ENCODE results near the gene HACD3. TPM values are rescaled to one million over a fixed set of nuclear protein-coding genes. Genes with fewer than 3 reads are reported as not detected.
A peak's percentile ranks its signal among the peaks of the same experiment; 100 is the strongest.

Gene HACD3
- total RNA-seq, 1 donor from 2014 or later: 271 TPM

DNA sequence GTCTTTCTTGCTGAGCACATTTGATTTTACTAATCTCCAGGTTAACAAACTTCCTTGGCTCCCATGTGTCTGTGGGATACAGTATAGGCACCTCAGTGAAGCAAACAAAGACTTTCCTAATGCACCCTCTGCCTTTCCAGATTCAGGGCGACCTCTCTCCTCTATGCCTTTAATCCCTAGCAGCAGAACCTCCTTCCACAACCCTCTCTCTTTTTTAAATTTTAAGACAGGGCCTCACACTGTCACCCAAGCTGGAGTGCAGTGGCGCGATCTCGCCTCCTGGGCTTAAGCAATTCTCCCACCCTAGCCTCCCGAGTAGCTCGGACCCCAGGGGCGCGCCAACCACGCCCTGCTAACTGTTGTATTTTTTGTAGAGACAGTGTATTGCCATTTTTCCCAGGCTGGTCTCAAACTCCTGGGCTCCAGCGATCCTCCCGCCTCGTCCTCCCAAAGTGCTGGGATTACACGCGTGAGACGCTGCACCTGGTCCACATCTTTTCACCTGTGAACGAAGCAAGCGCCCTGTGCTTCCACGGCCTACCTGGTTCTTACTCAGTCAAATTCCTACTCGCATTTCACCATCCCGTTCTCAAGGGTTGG, 1.7 kb upstream of the HACD3 start:
- H3K4me1 Mint-ChIP-seq: peaks cover 28% of the 10 kb centered on the region
- no peak overlapping the region for H3K4me2 ChIP-seq
- TF ChIP-seq CTCF (IDR thresholded peaks at IDR 0.05): no peak
- TF ChIP-seq EZH2 (IDR thresholded peaks at IDR 0.05): no peak
- no peak for TF ChIP-seq EZH2phosphoT487 (IDR thresholded peaks at IDR 0.05)
- peaks cover 30% of the 10 kb centered on the region for H3K4me1 ChIP-seq
- peak overlapping the region; percentile 90 for H3K4me3 Mint-ChIP-seq
- DNase-seq (ENCODE audit: low spot score): no peak
- H3K36me3 Mint-ChIP-seq: peaks cover 5% of the 10 kb centered on the region
- no peak overlapping the region for H3K27ac ChIP-seq
- no peaks in the 10 kb centered on the region for H3K36me3 ChIP-seq
- no peaks in the 10 kb centered on the region for H3K9me3 Mint-ChIP-seq
- H3K4me3 ChIP-seq: no peak overlapping the region
- H4K20me1 ChIP-seq (ENCODE audit: low read depth): peaks cover 25% of the 10 kb centered on the region
- no peak overlapping the region for H3K27ac Mint-ChIP-seq
- peaks cover 22% of the 10 kb centered on the region for H3F3A ChIP-seq (ENCODE audit: low read depth)
- H3K79me2 ChIP-seq (ENCODE audit: low read depth): peaks cover 38% of the 10 kb centered on the region
- H2AFZ ChIP-seq (replicated peaks): peak overlapping the region; percentile 68
- H3K9ac ChIP-seq: no peak overlapping the region
- no peaks in the 10 kb centered on the region for H3K9me3 ChIP-seq (ENCODE audit: low read depth)
- H3K27me3 Mint-ChIP-seq (ENCODE audit: insufficient read depth, low read depth): peaks cover 2% of the 10 kb centered on the region
- no peaks in the 10 kb centered on the region for H3K27me3 ChIP-seq

DNA sequence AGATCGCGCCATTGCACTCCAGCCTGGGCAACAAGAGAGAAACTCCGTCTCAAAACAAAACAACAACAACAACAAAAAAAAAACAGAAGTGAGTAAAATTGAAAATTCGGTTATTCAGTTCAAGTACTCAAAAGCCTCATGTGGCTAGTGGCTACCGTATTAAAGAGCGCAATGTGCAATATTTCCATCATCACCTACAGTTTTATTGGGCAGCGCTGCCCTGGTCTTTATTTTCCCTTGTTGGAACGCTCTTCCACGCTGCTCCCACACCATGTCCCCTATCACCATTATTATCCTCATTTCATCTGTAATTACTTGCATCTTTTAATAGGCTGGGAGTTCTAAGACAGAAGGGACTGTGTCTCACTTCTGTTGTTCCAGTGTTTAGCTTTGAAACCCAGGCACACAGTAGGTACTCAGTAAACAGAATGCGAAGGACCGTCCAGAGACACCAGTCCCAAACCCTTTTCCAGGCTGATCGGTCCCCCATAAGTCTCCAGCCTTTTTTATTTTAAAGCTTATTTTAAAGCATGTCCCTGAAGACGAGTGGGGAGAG, 423 bp upstream of the HACD3 start:
- peaks cover 12% of the 10 kb centered on the region for H3K36me3 Mint-ChIP-seq
- H3K27ac ChIP-seq: no peak overlapping the region

GRCh38 chr15:65532738-65533051, 2.4 kb downstream of the HACD3 start:
- no peak for DNase-seq (ENCODE audit: low spot score)
- Histone ChIP-seq H2AFZ (replicated peaks) (no peak overlapping the region), H3K4me2 (peak overlapping the region; percentile 80), H3F3A (ENCODE audit: low read depth) (peaks cover 22% of the 10 kb centered on the region), H4K20me1 (ENCODE audit: low read depth) (peaks cover 64% of the 10 kb centered on the region), H3K36me3 (no peaks in the 10 kb centered on the region), H3K9ac (no peak overlapping the region), H3K27me3 (no peaks in the 10 kb centered on the region), H3K9me3 (ENCODE audit: low read depth) (no peaks in the 10 kb centered on the region), H3K4me3 (peak overlapping the region; percentile 19), H3K4me1 (peaks cover 39% of the 10 kb centered on the region), H3K27ac (no peak overlapping the region), H3K79me2 (ENCODE audit: low read depth) (peaks cover 79% of the 10 kb centered on the region)
- Mint-ChIP-seq H3K27me3 (ENCODE audit: insufficient read depth, low read depth) (peaks cover 5% of the 10 kb centered on the region), H3K9me3 (no peaks in the 10 kb centered on the region), H3K27ac (no peak overlapping the region), H3K4me1 (peaks cover 34% of the 10 kb centered on the region), H3K36me3 (peaks cover 22% of the 10 kb centered on the region), H3K4me3 (peak overlapping the region; percentile 74)
- TF ChIP-seq EZH2 (IDR thresholded peaks at IDR 0.05) (no peak), CTCF (IDR thresholded peaks at IDR 0.05) (no peak)

More for the DNA sequence above, 423 bp upstream of the HACD3 start:
- Mint-ChIP-seq H3K27me3 (ENCODE audit: insufficient read depth, low read depth) (peaks cover 2% of the 10 kb centered on the region), H3K4me3 (peak overlapping the region; percentile 90), H3K27ac (peak overlapping the region; percentile 17), H3K9me3 (no peaks in the 10 kb centered on the region), H3K4me1 (peaks cover 34% of the 10 kb centered on the region)
- H3K36me3 ChIP-seq: no peaks in the 10 kb centered on the region
- H3F3A ChIP-seq (ENCODE audit: low read depth): peaks cover 22% of the 10 kb centered on the region
- H3K9ac ChIP-seq: no peak overlapping the region
- H3K27me3 ChIP-seq: no peaks in the 10 kb centered on the region
- H3K9me3 ChIP-seq (ENCODE audit: low read depth): no peaks in the 10 kb centered on the region
- peaks cover 51% of the 10 kb centered on the region for H3K79me2 ChIP-seq (ENCODE audit: low read depth)
- H2AFZ ChIP-seq (replicated peaks): peak overlapping the region; percentile 74
- H3K4me1 ChIP-seq: peaks cover 39% of the 10 kb centered on the region
- H3K4me3 ChIP-seq: peak overlapping the region; percentile 56
- no peak for TF ChIP-seq CTCF (IDR thresholded peaks at IDR 0.05)
- no peak for TF ChIP-seq EZH2phosphoT487 (IDR thresholded peaks at IDR 0.05)
- TF ChIP-seq EZH2 (IDR thresholded peaks at IDR 0.05): peak; percentile 7
- no peak for DNase-seq (ENCODE audit: low spot score)
- peaks cover 37% of the 10 kb centered on the region for H4K20me1 ChIP-seq (ENCODE audit: low read depth)
- H3K4me2 ChIP-seq: peak overlapping the region; percentile 80
